H1 (cell line): ENCODE results near the gene C3orf18.

Experiments
- BACH1 ChIP-seq: IDR thresholded peaks from 2 replicates; pipeline ENCODE4 v1.6.1; 2012; ENCODE audit warnings: low read length, improper control_type of control experiment
- POLR2AphosphoS5 ChIP-seq: IDR thresholded peaks from 2 replicates; pipeline ENCODE4 v1.6.1; 2011; ENCODE audit warnings: low read depth, low read length
- SIRT6 ChIP-seq: IDR thresholded peaks from one replicate; pipeline ENCODE4 v1.7.1; 2012; ENCODE audit warnings: low read length, inconsistent platforms
- SP1 ChIP-seq: IDR thresholded peaks from 2 replicates; pipeline ENCODE4 v1.6.1; 2011; ENCODE audit warnings: low read depth, low read length
- SRF ChIP-seq: IDR thresholded peaks from 2 replicates; pipeline ENCODE4 v1.6.1; 2011; ENCODE audit warnings: mild to moderate bottlenecking, low read depth, low read length, moderate library complexity
- TAF1 ChIP-seq: IDR thresholded peaks from 2 replicates; pipeline ENCODE4 v1.6.1; 2011; ENCODE audit warnings: mild to moderate bottlenecking, low read depth, low read length
- YY1 ChIP-seq: IDR thresholded peaks from 2 replicates; pipeline ENCODE4 v1.6.1; 2011; ENCODE audit warnings: low read depth, mild to moderate bottlenecking, low read length
- TF ChIP-seq, protein P1 (sequence below), 3 experiments: IDR thresholded peaks; 1 replicate in 2 of 3; 2 replicates in 1 of 3; pipeline versions ENCODE4 v1.5.1 to v1.6.1; 2011; ENCODE audit warnings: low read length in 3 of 3, mild to moderate bottlenecking in 3 of 3, inconsistent platforms in 2 of 3, low read depth in 1 of 3, moderate library complexity in 1 of 3; ENCODE audit not compliant: insufficient read depth in 1 of 3; ENCODE audit errors: control extremely low read depth in 1 of 3

DNA sequence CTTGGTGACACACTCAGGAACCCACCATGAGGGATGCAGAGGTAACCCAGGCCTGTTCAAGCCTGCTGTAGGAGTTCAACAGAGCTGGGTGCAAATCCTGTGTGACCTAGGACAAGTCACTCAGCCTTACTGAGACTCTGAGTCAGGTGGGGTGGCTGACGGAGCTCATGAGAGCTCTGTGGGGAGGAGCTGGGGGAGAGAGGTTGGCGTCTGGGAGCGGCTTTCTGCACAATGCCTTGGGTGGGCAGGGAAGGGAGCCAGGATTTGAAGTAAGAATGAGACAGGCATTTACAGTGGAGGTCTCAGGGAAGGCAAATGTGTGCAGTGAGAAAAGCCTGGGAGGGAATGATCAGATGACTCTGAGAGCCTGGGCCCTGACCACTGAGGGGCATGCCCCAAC, 18.3 kb downstream of the C3orf18 start:
- TF ChIP-seq SRF (no peak), YY1 (no peak), SP1 (no peak), POLR2AphosphoS5 (no peak), TAF1 (no peak), BACH1 (no peak), SIRT6 (no peak)
- TF ChIP-seq, protein P1, sequence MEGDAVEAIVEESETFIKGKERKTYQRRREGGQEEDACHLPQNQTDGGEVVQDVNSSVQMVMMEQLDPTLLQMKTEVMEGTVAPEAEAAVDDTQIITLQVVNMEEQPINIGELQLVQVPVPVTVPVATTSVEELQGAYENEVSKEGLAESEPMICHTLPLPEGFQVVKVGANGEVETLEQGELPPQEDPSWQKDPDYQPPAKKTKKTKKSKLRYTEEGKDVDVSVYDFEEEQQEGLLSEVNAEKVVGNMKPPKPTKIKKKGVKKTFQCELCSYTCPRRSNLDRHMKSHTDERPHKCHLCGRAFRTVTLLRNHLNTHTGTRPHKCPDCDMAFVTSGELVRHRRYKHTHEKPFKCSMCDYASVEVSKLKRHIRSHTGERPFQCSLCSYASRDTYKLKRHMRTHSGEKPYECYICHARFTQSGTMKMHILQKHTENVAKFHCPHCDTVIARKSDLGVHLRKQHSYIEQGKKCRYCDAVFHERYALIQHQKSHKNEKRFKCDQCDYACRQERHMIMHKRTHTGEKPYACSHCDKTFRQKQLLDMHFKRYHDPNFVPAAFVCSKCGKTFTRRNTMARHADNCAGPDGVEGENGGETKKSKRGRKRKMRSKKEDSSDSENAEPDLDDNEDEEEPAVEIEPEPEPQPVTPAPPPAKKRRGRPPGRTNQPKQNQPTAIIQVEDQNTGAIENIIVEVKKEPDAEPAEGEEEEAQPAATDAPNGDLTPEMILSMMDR (IDR thresholded peaks at IDR 0.05; ENCODE audit: control extremely low read depth in 1 of 3, insufficient read depth in 1 of 3, low read depth in 1 of 3, low read length in 3 of 3): no peak
